ENCODE results near the gene PECR. TPM values are rescaled to one million over a fixed set of nuclear protein-coding genes. Genes with fewer than 3 reads are reported as not detected.

The PECR gene
- total RNA-seq, 2 experiments from 2014 or later, result 21.6 to 31.9 TPM

GRCh38 chr2:216031960-216032689 lies 49.5 kb downstream of the PECR start:
- CTCF ChIA-PET, result interaction anchor here (1.0 to 5.4 kb wide), 18 partner anchors 9 to 720 kb away, joined by 3 to 46 read pairs (median 5); partner anchors contain the start of genes ATIC and XRCC5
- Mint-ChIP-seq H3K4me1 (peaks cover 50% of the 10 kb centered on the region), H3K36me3 (peaks cover 15% of the 10 kb centered on the region), H3K9me3 (ENCODE audit: low read depth) (no peaks in the 10 kb centered on the region), H3K27ac (peak overlapping the region; percentile 97), H3K27me3 (no peaks in the 10 kb centered on the region), H3K4me3 (peak overlapping the region; percentile 53)
- ATAC-seq, result peak; percentile 78
- no peak for DNase-seq

- CTCF ChIA-PET, result interaction anchor here (1.0 to 1.7 kb wide), 5 partner anchors 10 to 80 kb away, joined by 3 to 6 read pairs (median 4); no protein-coding TSS in a partner anchor
- Mint-ChIP-seq H3K4me1 (peaks cover 50% of the 10 kb centered on the region), H3K27me3 (no peaks in the 10 kb centered on the region), H3K27ac (peak overlapping the region; percentile 74), H3K36me3 (peaks cover 13% of the 10 kb centered on the region), H3K4me3 (no peak overlapping the region), H3K9me3 (ENCODE audit: low read depth) (no peaks in the 10 kb centered on the region)
- DNase-seq (no peak), ATAC-seq (peak; percentile 22)
Observed at GRCh38 chr2:216030216-216030615, 51.4 kb downstream of the PECR start.

GRCh38 chr2:216029416-216030129 lies 52.0 kb downstream of the PECR start:
- DNase-seq (peak; percentile 66), ATAC-seq (peak; percentile 37)
- no peaks in the 10 kb centered on the region for H3K27me3 Mint-ChIP-seq
- no peak overlapping the region for H3K4me3 Mint-ChIP-seq
- H3K9me3 Mint-ChIP-seq (ENCODE audit: low read depth), result no peaks in the 10 kb centered on the region
- peaks cover 13% of the 10 kb centered on the region for H3K36me3 Mint-ChIP-seq
- peaks cover 50% of the 10 kb centered on the region for H3K4me1 Mint-ChIP-seq
- peak overlapping the region; percentile 66 for H3K27ac Mint-ChIP-seq
- CTCF ChIA-PET, result interaction anchor here (1.0 to 1.7 kb wide), 4 partner anchors 8 to 29 kb away, joined by 4 to 6 read pairs (median 4); no protein-coding TSS in a partner anchor

- no peaks in the 10 kb centered on the region for H3K27me3 Mint-ChIP-seq
- no peak overlapping the region for H3K4me3 Mint-ChIP-seq
- no peaks in the 10 kb centered on the region for H3K9me3 Mint-ChIP-seq (ENCODE audit: low read depth)
- peaks cover 11% of the 10 kb centered on the region for H3K4me1 Mint-ChIP-seq
- no peak overlapping the region for H3K27ac Mint-ChIP-seq
- peaks cover 5% of the 10 kb centered on the region for H3K36me3 Mint-ChIP-seq
- ATAC-seq (no peak), DNase-seq (no peak)
- CTCF ChIA-PET, result interaction anchor here (1.5 to 6.2 kb wide), 3 partner anchors 8 to 73 kb away, joined by 5 to 71 read pairs (median 7); no protein-coding TSS in a partner anchor
Observed at GRCh38 chr2:216024779-216025336, 56.8 kb downstream of the PECR start.

- Mint-ChIP-seq H3K36me3 (peaks cover 6% of the 10 kb centered on the region), H3K4me3 (no peak overlapping the region), H3K27me3 (no peaks in the 10 kb centered on the region), H3K27ac (no peak overlapping the region), H3K4me1 (peaks cover 10% of the 10 kb centered on the region), H3K9me3 (ENCODE audit: low read depth) (no peaks in the 10 kb centered on the region)
- ATAC-seq, result peak; percentile 93
- peak; percentile 66 for DNase-seq
- CTCF ChIA-PET, result interaction anchor here (0.9 to 6.2 kb wide), 14 partner anchors 7 to 92 kb away, joined by 3 to 71 read pairs (median 4); no protein-coding TSS in a partner anchor
Observed at GRCh38 chr2:216023055-216023648, 58.5 kb downstream of the PECR start.

GRCh38 chr2:216021768-216022565 lies 59.6 kb downstream of the PECR start:
- peaks cover 6% of the 10 kb centered on the region for H3K36me3 Mint-ChIP-seq
- ATAC-seq (no peak), DNase-seq (no peak)
- no peak overlapping the region for H3K27ac Mint-ChIP-seq
- H3K9me3 Mint-ChIP-seq (ENCODE audit: low read depth), result no peaks in the 10 kb centered on the region
- H3K4me1 Mint-ChIP-seq, result peaks cover 19% of the 10 kb centered on the region
- no peaks in the 10 kb centered on the region for H3K27me3 Mint-ChIP-seq
- H3K4me3 Mint-ChIP-seq, result no peak overlapping the region
- CTCF ChIA-PET, result interaction anchor here (0.6 to 6.2 kb wide), 8 partner anchors 11 to 74 kb away, joined by 3 to 71 read pairs (median 3); no protein-coding TSS in a partner anchor

GRCh38 chr2:216018709-216019108 lies 62.9 kb downstream of the PECR start:
- no peak for DNase-seq
- H3K9me3 Mint-ChIP-seq (ENCODE audit: low read depth), result no peaks in the 10 kb centered on the region
- no peak overlapping the region for H3K27ac Mint-ChIP-seq
- no peak overlapping the region for H3K4me3 Mint-ChIP-seq
- ATAC-seq, result no peak
- no peaks in the 10 kb centered on the region for H3K27me3 Mint-ChIP-seq
- CTCF ChIA-PET, result interaction anchor here (1.5 to 1.8 kb wide), 4 partner anchors 15 to 94 kb away, joined by 3 to 6 read pairs (median 4); no protein-coding TSS in a partner anchor
- H3K36me3 Mint-ChIP-seq, result peaks cover 6% of the 10 kb centered on the region
- peaks cover 47% of the 10 kb centered on the region for H3K4me1 Mint-ChIP-seq

- peaks cover 52% of the 10 kb centered on the region for H3K4me1 Mint-ChIP-seq
- peak overlapping the region; percentile 84 for H3K27ac Mint-ChIP-seq
- no peaks in the 10 kb centered on the region for H3K9me3 Mint-ChIP-seq (ENCODE audit: low read depth)
- ATAC-seq, result peak; percentile 11
- H3K4me3 Mint-ChIP-seq, result peak overlapping the region; percentile 4
- H3K27me3 Mint-ChIP-seq, result no peaks in the 10 kb centered on the region
- DNase-seq, result peak; percentile 75
- peaks cover 6% of the 10 kb centered on the region for H3K36me3 Mint-ChIP-seq
- CTCF ChIA-PET, result interaction anchor here (0.7 to 2.7 kb wide), 7 partner anchors 8 to 70 kb away, joined by 3 to 18 read pairs (median 5); no protein-coding TSS in a partner anchor
Observed at GRCh38 chr2:216017365-216017764, 64.2 kb downstream of the PECR start.

- H3K9me3 Mint-ChIP-seq (ENCODE audit: low read depth), result no peaks in the 10 kb centered on the region
- CTCF ChIA-PET, result interaction anchor here (0.9 to 2.7 kb wide), 8 partner anchors 9 to 66 kb away, joined by 4 to 18 read pairs (median 6); no protein-coding TSS in a partner anchor
- H3K36me3 Mint-ChIP-seq, result peaks cover 6% of the 10 kb centered on the region
- no peak for DNase-seq
- peaks cover 57% of the 10 kb centered on the region for H3K4me1 Mint-ChIP-seq
- no peaks in the 10 kb centered on the region for H3K27me3 Mint-ChIP-seq
- ATAC-seq, result no peak
- peak overlapping the region; percentile 89 for H3K27ac Mint-ChIP-seq
- H3K4me3 Mint-ChIP-seq, result no peak overlapping the region
Observed at GRCh38 chr2:216016581-216016980, 65.0 kb downstream of the PECR start.

GRCh38 chr2:216015722-216016464 lies 65.7 kb downstream of the PECR start:
- H3K36me3 Mint-ChIP-seq, result peaks cover 8% of the 10 kb centered on the region
- H3K27ac Mint-ChIP-seq, result peak overlapping the region; percentile 89
- peak overlapping the region; percentile 42 for H3K4me3 Mint-ChIP-seq
- ATAC-seq (peak; percentile 79), DNase-seq (peak; percentile 86)
- CTCF ChIA-PET, result interaction anchor here (0.6 to 2.7 kb wide), 12 partner anchors 8 to 98 kb away, joined by 3 to 18 read pairs (median 5); partner anchors contain the start of genes PECR and TMEM169
- no peaks in the 10 kb centered on the region for H3K9me3 Mint-ChIP-seq (ENCODE audit: low read depth)
- H3K4me1 Mint-ChIP-seq, result peaks cover 63% of the 10 kb centered on the region
- no peaks in the 10 kb centered on the region for H3K27me3 Mint-ChIP-seq

GRCh38 chr2:216014986-216015385 lies 66.6 kb downstream of the PECR start:
- Mint-ChIP-seq H3K36me3 (peaks cover 9% of the 10 kb centered on the region), H3K4me1 (peaks cover 64% of the 10 kb centered on the region), H3K27ac (peak overlapping the region; percentile 89)

More at GRCh38 chr2:216014986-216015385, 66.6 kb downstream of the PECR start:
- ATAC-seq, result no peak
- no peaks in the 10 kb centered on the region for H3K9me3 Mint-ChIP-seq (ENCODE audit: low read depth)
- no peak for DNase-seq
- no peak overlapping the region for H3K4me3 Mint-ChIP-seq
- no peaks in the 10 kb centered on the region for H3K27me3 Mint-ChIP-seq
- CTCF ChIA-PET, result interaction anchor here (1.3 to 2.7 kb wide), 5 partner anchors 9 to 67 kb away, joined by 3 to 18 read pairs (median 6); partner anchors contain the start of genes PECR and TMEM169
